Smooth muscle cell (in vitro differentiated cells): Measurements from ENCODE around the gene ATG7. TPM values are rescaled to one million over a fixed set of nuclear protein-coding genes. Genes with fewer than 3 reads are reported as not detected.

Experiments used
- DNase-seq: peaks from one replicate; lab custom pipeline; 2025; ENCODE audit not compliant: unreplicated experiment; lab: John Stamatoyannopoulos, UW
- H2AFZ ChIP-seq: fragments of 200-600 bp; sonication (generic); 2 replicates; pipeline ENCODE4 v1.6.0; 2016; ENCODE audit warnings: antibody characterized with exemption, low read depth, mild to moderate bottlenecking
- H3F3A ChIP-seq: fragments of 200-600 bp; sonication (generic); 2 replicates; pipeline ENCODE4 v1.6.0; 2017; ENCODE audit warnings: antibody characterized with exemption, low read depth
- H3K27ac ChIP-seq: fragments of 200-600 bp; sonication (generic); 2 replicates; pipeline ENCODE4 v1.5.1; 2016; ENCODE audit warnings: low read depth, mild to moderate bottlenecking
- H3K27me3 ChIP-seq: fragments of 200-600 bp; sonication (generic); 2 replicates; pipeline ENCODE4 v1.6.1; 2016; ENCODE audit warnings: low read depth, mild to moderate bottlenecking
- H3K36me3 ChIP-seq: fragments of 200-600 bp; sonication (generic); 2 replicates; pipeline ENCODE4 v1.5.1; 2016; ENCODE audit warnings: low read depth
- H3K4me1 ChIP-seq: fragments of 200-600 bp; sonication (generic); 2 replicates; pipeline ENCODE4 v1.5.1; 2016; ENCODE audit warnings: low read depth
- H3K4me2 ChIP-seq: fragments of 200-600 bp; sonication (generic); 2 replicates; pipeline ENCODE4 v1.6.0; 2016; ENCODE audit warnings: mild to moderate bottlenecking
- H3K4me3 ChIP-seq: fragments of 200-600 bp; sonication (generic); 2 replicates; pipeline ENCODE4 v1.5.1; 2016; ENCODE audit warnings: mild to moderate bottlenecking
- H3K79me2 ChIP-seq: fragments of 200-600 bp; sonication (generic); 2 replicates; pipeline ENCODE4 v1.6.0; 2016; ENCODE audit warnings: low read depth, mild to moderate bottlenecking
- H3K9ac ChIP-seq: fragments of 200-600 bp; sonication (generic); 2 replicates; pipeline ENCODE4 v1.6.0; 2016; ENCODE audit warnings: low read depth
- H3K9me3 ChIP-seq: fragments of 200-600 bp; sonication (generic); replicated peaks from 2 replicates; pipeline ENCODE4 v1.5.1; 2016; ENCODE audit warnings: low read depth
- H4K20me1 ChIP-seq: fragments of 200-600 bp; sonication (generic); 2 replicates; pipeline ENCODE4 v1.6.0; 2016; ENCODE audit warnings: low read depth
- WGBS: methylation state at CpG from one replicate; pipeline ENCODE4 v1.1.7; 2016; ENCODE audit warnings: low lambda C conversion rate; 5-methylcytosine and 5-hydroxymethylcytosine counted together
- polyA plus RNA-seq: library from polyadenylated mRNA; unstranded; fragments of >200 nt; fragmentation: Nextera tagmentation; extraction: Ambion mirVana; gene quantifications from 2 replicates; pipeline ENCODE4 v1.2.1, GENCODE V29; 2016
- total RNA-seq: library from RNA; depleted of rRNA; stranded (reverse); fragments of >200 nt; gene quantifications from 2 replicates; pipeline ENCODE4 v1.2.3, GENCODE V29; 2014
- TF ChIP-seq, protein P1 (sequence below): fragments of 200-600 bp; sonication (generic); IDR thresholded peaks from 2 replicates; pipeline ENCODE4 v1.5.1; 2017; ENCODE audit warnings: borderline replicate concordance, mild to moderate bottlenecking, antibody characterized with exemption; ENCODE audit not compliant: insufficient read depth, poor library complexity, severe bottlenecking

The ATG7 gene
- total and polyA plus RNA-seq, 2 experiments from 2014 or later = 19.4 to 40.3 TPM

DNA sequence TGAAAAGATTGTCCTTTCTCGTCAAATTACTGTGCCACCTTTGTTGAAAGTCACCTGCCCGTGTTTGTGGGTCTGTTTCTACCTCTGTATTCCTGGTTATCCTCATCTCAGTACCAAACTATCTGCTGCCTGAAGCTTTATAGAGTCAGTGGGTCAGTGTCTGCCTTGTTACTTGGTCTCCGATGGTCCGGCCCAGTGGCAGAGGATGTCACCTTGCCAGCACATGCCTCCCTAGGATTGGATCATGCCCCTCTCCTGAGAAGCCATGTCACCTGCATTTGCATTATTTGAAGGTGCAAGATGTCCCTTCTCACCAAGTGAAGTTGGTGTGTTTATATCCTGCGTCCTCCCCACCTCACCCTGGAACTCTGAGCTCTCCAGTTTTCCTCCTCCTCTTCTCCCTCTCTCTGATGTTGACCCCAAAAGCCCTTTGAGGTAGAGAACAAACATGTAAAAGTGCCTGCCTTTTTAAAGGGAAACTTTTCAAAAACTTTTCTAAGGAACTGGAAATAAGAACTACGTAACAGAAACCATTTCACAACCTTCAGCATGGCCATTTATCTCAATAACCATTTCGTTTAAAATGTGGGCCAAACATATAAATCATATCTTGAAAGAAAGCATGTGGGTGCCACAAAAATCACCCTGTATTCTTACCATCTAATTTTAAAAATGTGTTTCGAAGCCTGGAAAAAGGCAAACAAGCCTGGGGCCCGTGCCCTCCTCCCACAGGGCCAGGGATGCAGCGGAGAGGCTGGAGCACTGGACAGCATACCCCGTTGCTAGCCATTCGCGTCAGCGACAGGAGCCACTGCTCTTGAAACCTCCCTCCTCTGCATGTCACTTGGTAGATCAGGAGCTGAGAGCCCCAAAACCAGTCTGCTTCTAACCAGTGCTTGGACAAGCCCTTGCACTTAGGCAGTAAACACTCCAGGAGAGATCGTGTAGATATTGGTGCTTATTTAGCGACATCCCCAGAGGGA, 269.4 kb downstream of the ATG7 start:
- Histone ChIP-seq H3K9me3 (no peaks in the 10 kb centered on the region), H3F3A (no peaks in the 10 kb centered on the region), H4K20me1 (no peaks in the 10 kb centered on the region), H3K4me1 (peaks cover 6% of the 10 kb centered on the region), H3K4me2 (no peak overlapping the region), H3K79me2 (no peaks in the 10 kb centered on the region), H3K4me3 (no peak overlapping the region), H2AFZ (no peak overlapping the region), H3K36me3 (no peaks in the 10 kb centered on the region), H3K27me3 (no peaks in the 10 kb centered on the region), H3K9ac (no peak overlapping the region), H3K27ac (no peak overlapping the region)
- TF ChIP-seq, protein P1, sequence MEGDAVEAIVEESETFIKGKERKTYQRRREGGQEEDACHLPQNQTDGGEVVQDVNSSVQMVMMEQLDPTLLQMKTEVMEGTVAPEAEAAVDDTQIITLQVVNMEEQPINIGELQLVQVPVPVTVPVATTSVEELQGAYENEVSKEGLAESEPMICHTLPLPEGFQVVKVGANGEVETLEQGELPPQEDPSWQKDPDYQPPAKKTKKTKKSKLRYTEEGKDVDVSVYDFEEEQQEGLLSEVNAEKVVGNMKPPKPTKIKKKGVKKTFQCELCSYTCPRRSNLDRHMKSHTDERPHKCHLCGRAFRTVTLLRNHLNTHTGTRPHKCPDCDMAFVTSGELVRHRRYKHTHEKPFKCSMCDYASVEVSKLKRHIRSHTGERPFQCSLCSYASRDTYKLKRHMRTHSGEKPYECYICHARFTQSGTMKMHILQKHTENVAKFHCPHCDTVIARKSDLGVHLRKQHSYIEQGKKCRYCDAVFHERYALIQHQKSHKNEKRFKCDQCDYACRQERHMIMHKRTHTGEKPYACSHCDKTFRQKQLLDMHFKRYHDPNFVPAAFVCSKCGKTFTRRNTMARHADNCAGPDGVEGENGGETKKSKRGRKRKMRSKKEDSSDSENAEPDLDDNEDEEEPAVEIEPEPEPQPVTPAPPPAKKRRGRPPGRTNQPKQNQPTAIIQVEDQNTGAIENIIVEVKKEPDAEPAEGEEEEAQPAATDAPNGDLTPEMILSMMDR = no peak
- 87% methylated on average over 16 of the region's 16 CpGs for WGBS
- DNase-seq = no peak

DNA sequence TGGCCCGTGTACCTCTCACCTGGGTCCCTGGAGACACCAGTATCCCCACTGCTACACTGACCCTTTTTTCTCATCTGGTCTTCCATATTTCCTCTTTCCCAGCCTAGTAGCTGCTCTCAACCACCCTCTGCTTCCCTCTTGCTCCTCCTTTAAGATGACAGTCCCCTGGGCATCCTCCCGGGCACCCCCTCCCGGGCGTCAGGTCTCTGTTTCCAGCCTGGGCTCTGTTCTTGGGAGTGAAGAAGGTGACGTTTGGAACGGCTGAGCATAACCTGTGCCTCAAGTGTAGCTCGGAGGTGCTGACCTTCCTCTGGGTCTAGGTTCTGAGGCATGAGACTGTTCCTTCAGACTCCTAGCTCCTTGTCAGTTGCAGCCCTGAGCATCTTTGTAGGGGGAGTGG, 270.4 kb downstream of the ATG7 start:
- no peaks in the 10 kb centered on the region for H3K27me3 ChIP-seq
- no peaks in the 10 kb centered on the region for H3K36me3 ChIP-seq
- H3K9me3 ChIP-seq = no peaks in the 10 kb centered on the region
- H4K20me1 ChIP-seq = no peaks in the 10 kb centered on the region
- no peak overlapping the region for H3K9ac ChIP-seq
- H3K79me2 ChIP-seq = no peaks in the 10 kb centered on the region
- H3K27ac ChIP-seq = no peak overlapping the region
- TF ChIP-seq, protein P1 = no peak
- no peak overlapping the region for H2AFZ ChIP-seq
- H3K4me1 ChIP-seq = peaks cover 6% of the 10 kb centered on the region
- DNase-seq = no peak
- 96% methylated on average over 7 of the region's 7 CpGs for WGBS
- H3K4me2 ChIP-seq = no peak overlapping the region
- H3K4me3 ChIP-seq = no peak overlapping the region
- H3F3A ChIP-seq = no peaks in the 10 kb centered on the region

DNA sequence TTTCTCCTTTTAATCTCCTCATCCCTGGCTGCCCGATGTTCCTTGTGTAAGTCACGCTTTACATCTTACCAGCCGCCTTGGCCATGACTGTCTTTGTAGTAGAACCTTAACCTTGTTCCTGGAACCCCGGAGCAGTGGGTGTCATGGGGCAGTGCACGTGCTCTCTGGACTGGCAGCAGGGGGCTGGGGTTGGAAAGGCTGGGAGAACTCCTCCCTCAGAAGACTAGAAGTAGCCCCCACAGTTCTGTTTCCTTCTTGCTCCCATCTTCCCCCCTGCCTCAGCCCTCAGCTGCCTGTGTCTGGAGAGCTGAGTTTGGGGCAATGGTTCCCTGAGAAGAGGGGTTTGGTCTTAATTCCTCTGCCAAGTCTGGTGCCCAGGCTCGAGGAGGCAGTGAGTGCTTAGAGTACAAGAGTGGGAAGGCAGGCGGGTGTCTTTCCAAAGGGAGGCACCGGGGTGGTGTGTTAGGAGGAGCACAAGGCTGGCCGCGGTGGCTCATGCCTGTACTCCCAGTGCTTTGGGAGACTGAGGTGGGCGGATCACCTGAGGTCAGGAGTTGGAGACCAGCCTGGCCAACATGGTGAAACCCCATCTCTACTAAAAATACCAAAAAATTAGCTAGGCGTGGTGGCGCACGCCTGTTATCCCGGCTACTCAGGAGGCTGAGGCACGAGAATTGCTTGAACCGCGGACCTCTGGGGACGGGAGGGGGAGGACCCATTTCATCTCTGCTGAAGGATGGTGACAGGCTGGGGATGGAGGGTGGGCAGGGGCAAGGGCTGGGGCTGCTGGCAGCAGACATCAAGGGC, 271.1 kb downstream of the ATG7 start:
- Histone ChIP-seq H3K27ac (no peak overlapping the region), H3K4me2 (no peak overlapping the region), H3K9me3 (no peaks in the 10 kb centered on the region), H3K27me3 (no peaks in the 10 kb centered on the region), H4K20me1 (no peaks in the 10 kb centered on the region), H3K9ac (no peak overlapping the region), H3K79me2 (no peaks in the 10 kb centered on the region), H3F3A (no peaks in the 10 kb centered on the region), H2AFZ (no peak overlapping the region), H3K36me3 (no peaks in the 10 kb centered on the region), H3K4me1 (peaks cover 6% of the 10 kb centered on the region), H3K4me3 (no peak overlapping the region)
- DNase-seq = no peak
- WGBS = 96% methylated on average over 19 of the region's 19 CpGs
- TF ChIP-seq, protein P1 = no peak
